Stomach (tissue), 9 donors: ENCODE measurements around the gene FLVCR2. TPM values are rescaled to one million over a fixed set of nuclear protein-coding genes. Genes with fewer than 3 reads are reported as not detected.

Experiments used
- DNase-seq, 2 donors: peaks; one replicate each; pipeline versions ENCODE4 v3.0.0 to v3.0.0-alpha.2; 2013 to 2019
- H3K27ac ChIP-seq, 5 donors: fragments of 200-600 bp in 4 of 5; sonication (generic) in 4 of 5; one replicate each; pipeline ENCODE4 v1.5.1; 2013 to 2019; ENCODE audit warnings: mild to moderate bottlenecking in 1 of 5, moderate library complexity in 1 of 5
- H3K27me3 ChIP-seq, 3 donors: fragments of 200-600 bp; sonication (generic); one replicate each; pipeline ENCODE4 v1.5.1; 2017 to 2019; ENCODE audit warnings: mixed run types in 1 of 3
- H3K36me3 ChIP-seq, 4 donors: fragments of 200-600 bp; sonication (generic); 1 replicate in 3 of 4; 2 replicates in 1 of 4; pipeline ENCODE4 v1.5.1; 2016 to 2019
- H3K4me1 ChIP-seq, 4 donors: fragments of 200-600 bp; sonication (generic); one replicate each; pipeline ENCODE4 v1.5.1; 2016 to 2019
- H3K4me3 ChIP-seq, 4 donors: fragments of 200-600 bp; sonication (generic) in 3 of 4; one replicate each; pipeline ENCODE4 v1.5.1; 2016 to 2019; ENCODE audit warnings: mild to moderate bottlenecking in 1 of 4
- H3K9me3 ChIP-seq, 4 donors: fragments of 200-600 bp; sonication (generic); one replicate each; pipeline ENCODE4 v1.5.1; 2016 to 2019
- CTCF ChIP-seq, 7 experiments: fragments of 450-650 bp in 4 of 7; fragments of 200-600 bp in 3 of 7; sonication (generic) in 3 of 7; IDR thresholded peaks; one replicate each; pipeline ENCODE4 v1.5.1; 2016 to 2019; ENCODE audit warnings: antibody characterized with exemption in 7 of 7, control low read depth in 2 of 7, mild to moderate bottlenecking in 1 of 7
- EP300 ChIP-seq: sonication (generic); formaldehyde crosslinking; IDR thresholded peaks from one replicate; pipeline ENCODE4 v1.6.1; 2017; ENCODE audit warnings: antibody characterized with exemption
- POLR2A ChIP-seq, 4 donors: fragments of 450-650 bp; IDR thresholded peaks; one replicate each; pipeline ENCODE4 v1.6.1; 2016; ENCODE audit warnings: antibody characterized with exemption in 4 of 4, control low read depth in 2 of 4, mild to moderate bottlenecking in 1 of 4, moderate library complexity in 1 of 4
- POLR2AphosphoS5 ChIP-seq, 3 donors: sonication (generic); formaldehyde crosslinking; IDR thresholded peaks; one replicate each; pipeline ENCODE4 v1.6.1; 2016; ENCODE audit warnings: antibody characterized with exemption in 3 of 3
- WGBS, 5 donors: extraction: QIAGEN DNeasy Blood & Tissue Kit in 3 of 5; methylation state at CpG; one replicate each; pipeline versions ENCODE4 v1.1.5 to v1.1.7; 2013 to 2018; 5-methylcytosine and 5-hydroxymethylcytosine counted together
- intact Hi-C: fragments of 100-400 bp; cut with DNase I; formaldehyde crosslinking; loops from one replicate; pipeline ENCODE4 v1.15.1; 2023; ENCODE audit warnings: low total_unique reads
- polyA plus RNA-seq, 3 donors: library from polyadenylated mRNA; stranded (reverse); fragments of 200-250 nt; gene quantifications; one replicate each; pipeline ENCODE4 v1.2.3, GENCODE V29; 2013
- total RNA-seq, 5 donors: library from RNA; depleted of rRNA; stranded (reverse); fragments of >200 nt; gene quantifications; one replicate each; pipeline versions ENCODE4 v1.1.0 to v1.2.3, GENCODE V29; 2014 to 2016
- donor health status: healthy with polysubstance abuse.
- donor health status: Bipolar disorder and iron deficiency.
- donor health status: healthy.

FLVCR2 gene
- total and polyA plus RNA-seq, 8 donors, result 0.15 to 10.7 (median 0.95) TPM; not detected in 1

DNA sequence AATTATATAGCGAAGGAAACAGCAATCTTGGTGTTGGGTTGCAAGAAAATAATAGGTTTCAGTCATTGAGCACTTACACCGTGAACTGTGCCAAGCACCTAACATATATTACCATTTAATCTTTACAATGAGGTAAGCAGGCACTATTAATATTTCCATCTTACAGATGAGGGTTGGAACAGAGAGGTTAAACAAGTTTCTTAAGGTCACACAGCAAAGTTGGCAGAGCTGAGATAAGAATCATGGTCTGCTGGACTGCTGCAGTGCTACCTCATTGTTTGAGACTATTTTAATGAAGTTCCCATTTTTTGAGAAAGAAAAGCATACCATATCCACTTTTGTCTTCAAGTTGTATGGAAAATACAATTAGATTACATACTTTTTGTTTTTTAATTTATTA is 80.5 kb downstream of the FLVCR2 start:
- DNase-seq, result no peak
- H3K27me3 ChIP-seq, result no peaks in the 10 kb centered on the region
- peaks cover 14 to 33% (median 26%) of the 10 kb centered on the region in 4 donors for H3K4me1 ChIP-seq
- H3K9me3 ChIP-seq, result no peaks in the 10 kb centered on the region
- intact Hi-C loops, result no loop called here
- WGBS, 5 donors, result 88 to 98% (median 97%) methylated on average over 2 of the region's 2 CpGs
- H3K4me3 ChIP-seq, result no peak overlapping the region
- H3K36me3 ChIP-seq, result peaks cover 4 to 42% (median 39%) of the 10 kb centered on the region in 4 donors
- no peak overlapping the region for H3K27ac ChIP-seq
- no peak for TF ChIP-seq CTCF (IDR thresholded peaks at IDR 0.05)
- no peak for TF ChIP-seq POLR2A (IDR thresholded peaks at IDR 0.05)
- no peak for TF ChIP-seq EP300
- no peak for TF ChIP-seq POLR2AphosphoS5 (IDR thresholded peaks at IDR 0.05)

DNA sequence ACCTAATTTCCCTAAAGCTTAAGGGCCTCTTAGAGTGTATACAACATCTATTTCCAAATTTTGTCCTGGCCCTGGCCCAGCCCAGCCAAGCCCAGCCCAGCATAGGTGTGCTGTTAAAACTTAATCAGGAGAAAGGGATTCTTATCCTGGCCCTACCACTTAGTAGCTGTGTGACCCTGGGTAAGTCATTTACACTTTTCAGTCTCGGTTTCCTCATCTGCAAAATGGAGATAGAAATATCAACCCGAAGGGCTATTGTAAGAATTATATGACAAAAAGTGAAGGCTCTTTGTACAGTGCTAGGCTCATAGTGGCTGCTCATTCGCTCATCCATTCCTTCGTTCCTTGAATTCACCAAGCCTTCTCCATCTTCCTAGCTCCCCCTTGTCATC is 81.8 kb downstream of the FLVCR2 start:
- H3K4me1 ChIP-seq, result peaks cover 14 to 31% (median 24%) of the 10 kb centered on the region in 4 donors
- no peaks in the 10 kb centered on the region for H3K27me3 ChIP-seq
- DNase-seq, result no peak
- intact Hi-C loops, result no loop called here
- H3K9me3 ChIP-seq, result no peaks in the 10 kb centered on the region
- peak overlapping the region; percentile 84 to 97 (median 94) for H3K4me3 ChIP-seq
- H3K36me3 ChIP-seq, result peaks cover 4 to 34% (median 31%) of the 10 kb centered on the region in 4 donors
- WGBS, 5 donors, result 8 to 19% (median 15%) methylated on average over 4 of the region's 4 CpGs
- H3K27ac ChIP-seq, result peak overlapping the region; percentile 85 to 94 (median 92)
- no peak for TF ChIP-seq CTCF (IDR thresholded peaks at IDR 0.05)

DNA sequence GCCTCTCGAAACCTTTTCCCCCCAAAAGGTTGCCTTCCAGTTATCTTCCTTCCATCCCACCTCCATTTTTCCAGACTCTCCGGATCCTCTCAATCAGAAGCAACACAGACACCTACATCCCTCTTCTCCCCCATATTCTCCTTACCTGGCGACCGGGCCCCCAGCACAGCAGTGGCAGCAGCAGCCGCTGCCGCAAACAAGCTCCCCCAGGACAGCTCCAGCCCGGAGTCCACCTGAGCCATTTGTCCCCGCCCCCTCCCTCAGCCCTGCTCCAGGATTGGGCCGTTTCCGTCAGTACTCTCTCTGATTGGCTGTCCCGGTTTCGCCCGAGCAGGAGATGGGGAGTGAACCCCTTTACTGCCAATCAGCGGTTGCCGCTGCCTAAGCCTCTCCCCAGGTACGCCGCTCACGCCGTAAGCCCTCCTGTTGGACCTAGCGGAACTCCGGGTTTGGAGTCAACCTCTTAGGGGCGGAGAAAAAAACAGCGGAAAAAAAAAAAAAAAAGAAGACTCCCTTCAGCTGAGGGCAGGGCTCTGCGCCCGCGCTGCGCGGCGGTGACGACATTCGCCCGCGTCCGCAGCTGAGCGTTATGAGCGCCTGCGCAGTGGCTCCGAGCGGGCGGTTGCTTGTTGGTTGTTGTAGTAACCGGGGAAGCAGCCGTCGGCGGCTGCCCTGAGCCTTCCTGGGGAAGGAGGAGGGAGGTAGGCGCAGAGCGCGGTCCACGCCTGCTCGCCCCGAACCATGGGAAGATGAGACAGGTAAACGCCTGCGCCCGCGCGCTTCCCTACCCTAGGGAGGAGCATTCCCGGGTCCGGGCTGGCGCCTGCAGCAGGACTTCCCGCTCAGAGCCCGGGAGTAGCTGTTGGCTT is 82.4 kb downstream of the FLVCR2 start, which contains the start of the genes ERG28 and TTLL5:
TSS of gene ERG28 (minus strand) at position 247 of the 869 bp plus-strand sequence. CDS start 3,374 bp downstream, outside the sequence.
TSS of gene TTLL5 (plus strand) at position 617 of the 869 bp plus-strand sequence. CDS start 1,904 bp downstream, outside the sequence.
- TF ChIP-seq POLR2AphosphoS5 (IDR thresholded peaks at IDR 0.05) (peak; percentile 65 to 86 (median 70)), CTCF (IDR thresholded peaks at IDR 0.05) (no peak), POLR2A (IDR thresholded peaks at IDR 0.05) (peak in 1 of 4 donors; percentile 49), EP300 (no peak)
- Histone ChIP-seq H3K4me1 (peaks cover 14 to 31% (median 24%) of the 10 kb centered on the region in 4 donors), H3K27ac (peak within 1 kb of the TSS; percentile 85 to 94 (median 92)), H3K27me3 (no peaks in the 10 kb centered on the region), H3K9me3 (no peaks in the 10 kb centered on the region), H3K4me3 (peak within 1 kb of the TSS; percentile 84 to 97 (median 94)), H3K36me3 (peaks cover 4 to 34% (median 29%) of the 10 kb centered on the region in 4 donors)
- intact Hi-C loops, result no loop called here
- peak; percentile 98 to 99 for DNase-seq
- WGBS, 5 donors, result 0 to 1% (median 0%) methylated on average over 47 to 60 of the region's 60 CpGs

GRCh38 chr14:75661499-75661814 is 83.0 kb downstream of the FLVCR2 start:
- peak overlapping the region; percentile 85 to 94 (median 92) for H3K27ac ChIP-seq
- H3K4me1 ChIP-seq, result peaks cover 14 to 31% (median 24%) of the 10 kb centered on the region in 4 donors
- intact Hi-C loops, result no loop called here
- H3K27me3 ChIP-seq, result no peaks in the 10 kb centered on the region
- 0 to 1% (median 0%) methylated on average over 14 to 18 of the region's 18 CpGs for WGBS, 5 donors
- H3K4me3 ChIP-seq, result peak overlapping the region; percentile 84 to 97 (median 94)
- DNase-seq, result no peak
- peaks cover 3 to 31% (median 24%) of the 10 kb centered on the region in 4 donors for H3K36me3 ChIP-seq
- no peaks in the 10 kb centered on the region for H3K9me3 ChIP-seq
- TF ChIP-seq CTCF (IDR thresholded peaks at IDR 0.05) (no peak), EP300 (no peak)
